HCT116 (cell line): ENCODE results near the gene TMSB4X.

Experiments used
- CTCF ChIP-seq, 3 experiments: fragments of 200-600 bp in 1 of 3; sonication (generic) in 1 of 3; IDR thresholded peaks in 2 of 3; conservative IDR thresholded peaks in 1 of 3; 2 replicates each; pipeline ENCODE4 v1.5.1; 2012 to 2017; ENCODE audit warnings: low read depth in 2 of 3, low read length in 2 of 3, antibody characterized with exemption in 1 of 3, borderline replicate concordance in 1 of 3, control low read depth in 1 of 3, mild to moderate bottlenecking in 1 of 3, mixed read lengths in 1 of 3, mixed run types in 1 of 3, moderate library complexity in 1 of 3; ENCODE audit not compliant: insufficient read depth in 1 of 3
- EZH2 ChIP-seq: fragments of 200-600 bp; sonication (generic); IDR thresholded peaks from 2 replicates; pipeline ENCODE4 v1.6.1; 2017; ENCODE audit warnings: antibody characterized with exemption, mixed run types
- POLR2A ChIP-seq: IDR thresholded peaks from 2 replicates; pipeline ENCODE4 v1.7.0; 2011; ENCODE audit warnings: borderline replicate concordance; ENCODE audit not compliant: insufficient read depth, insufficient read length; ENCODE audit errors: extremely low read depth
- TCF7L2 ChIP-seq: IDR thresholded peaks from 2 replicates; pipeline ENCODE4 v1.7.0; 2011; ENCODE audit warnings: borderline replicate concordance, inconsistent platforms; ENCODE audit not compliant: insufficient read depth, insufficient read length; ENCODE audit errors: extremely low read depth
- ZBTB33 ChIP-seq: IDR thresholded peaks from 2 replicates; pipeline ENCODE4 v1.6.1; 2011; ENCODE audit warnings: mild to moderate bottlenecking, low read length, moderate library complexity; ENCODE audit not compliant: insufficient replicate concordance; ENCODE audit errors: extremely low read depth

GRCh38 chrX:12934850-12935249 is 40.1 kb upstream of the TMSB4X start:
- TF ChIP-seq CTCF (IDR thresholded peaks at IDR 0.05 in 2 of 3, conservative IDR thresholded peaks at IDR 0.05 in 1 of 3; ENCODE audit: borderline replicate concordance in 1 of 3, insufficient read depth in 1 of 3, low read depth in 2 of 3, low read length in 2 of 3) (no peak), ZBTB33 (no peak), EZH2 (no peak), POLR2A (no peak), TCF7L2 (no peak)
